Smooth muscle cell (in vitro differentiated cells): ENCODE data around the gene DMD. TPM values are rescaled to one million over a fixed set of nuclear protein-coding genes. Genes with fewer than 3 reads are reported as not detected.

Experiments used
- DNase-seq: peaks from one replicate; lab custom pipeline; 2025; ENCODE audit not compliant: unreplicated experiment; lab: John Stamatoyannopoulos, UW
- H2AFZ ChIP-seq: fragments of 200-600 bp; sonication (generic); 2 replicates; pipeline ENCODE4 v1.6.0; 2016; ENCODE audit warnings: antibody characterized with exemption, low read depth, mild to moderate bottlenecking
- H3F3A ChIP-seq: fragments of 200-600 bp; sonication (generic); 2 replicates; pipeline ENCODE4 v1.6.0; 2017; ENCODE audit warnings: antibody characterized with exemption, low read depth
- H3K27ac ChIP-seq: fragments of 200-600 bp; sonication (generic); 2 replicates; pipeline ENCODE4 v1.5.1; 2016; ENCODE audit warnings: low read depth, mild to moderate bottlenecking
- H3K27me3 ChIP-seq: fragments of 200-600 bp; sonication (generic); 2 replicates; pipeline ENCODE4 v1.6.1; 2016; ENCODE audit warnings: low read depth, mild to moderate bottlenecking
- H3K36me3 ChIP-seq: fragments of 200-600 bp; sonication (generic); 2 replicates; pipeline ENCODE4 v1.5.1; 2016; ENCODE audit warnings: low read depth
- H3K4me1 ChIP-seq: fragments of 200-600 bp; sonication (generic); 2 replicates; pipeline ENCODE4 v1.5.1; 2016; ENCODE audit warnings: low read depth
- H3K4me2 ChIP-seq: fragments of 200-600 bp; sonication (generic); 2 replicates; pipeline ENCODE4 v1.6.0; 2016; ENCODE audit warnings: mild to moderate bottlenecking
- H3K4me3 ChIP-seq: fragments of 200-600 bp; sonication (generic); 2 replicates; pipeline ENCODE4 v1.5.1; 2016; ENCODE audit warnings: mild to moderate bottlenecking
- H3K79me2 ChIP-seq: fragments of 200-600 bp; sonication (generic); 2 replicates; pipeline ENCODE4 v1.6.0; 2016; ENCODE audit warnings: low read depth, mild to moderate bottlenecking
- H3K9ac ChIP-seq: fragments of 200-600 bp; sonication (generic); 2 replicates; pipeline ENCODE4 v1.6.0; 2016; ENCODE audit warnings: low read depth
- H3K9me3 ChIP-seq: fragments of 200-600 bp; sonication (generic); replicated peaks from 2 replicates; pipeline ENCODE4 v1.5.1; 2016; ENCODE audit warnings: low read depth
- H4K20me1 ChIP-seq: fragments of 200-600 bp; sonication (generic); 2 replicates; pipeline ENCODE4 v1.6.0; 2016; ENCODE audit warnings: low read depth
- whole genome bisulfite sequencing: methylation state at CpG from one replicate; pipeline ENCODE4 v1.1.7; 2016; ENCODE audit warnings: low lambda C conversion rate; 5-methylcytosine and 5-hydroxymethylcytosine counted together
- polyA plus RNA-seq: library from polyadenylated mRNA; unstranded; fragments of >200 nt; fragmentation: Nextera tagmentation; extraction: Ambion mirVana; gene quantifications from 2 replicates; pipeline ENCODE4 v1.2.1, GENCODE V29; 2016
- total RNA-seq: library from RNA; depleted of rRNA; stranded (reverse); fragments of >200 nt; gene quantifications from 2 replicates; pipeline ENCODE4 v1.2.3, GENCODE V29; 2014
- TF ChIP-seq, protein P1 (sequence below): fragments of 200-600 bp; sonication (generic); IDR thresholded peaks from 2 replicates; pipeline ENCODE4 v1.5.1; 2017; ENCODE audit warnings: borderline replicate concordance, mild to moderate bottlenecking, antibody characterized with exemption; ENCODE audit not compliant: insufficient read depth, poor library complexity, severe bottlenecking

DMD gene
- total and polyA plus RNA-seq, 2 experiments from 2014 or later: 12.3 to 12.6 TPM

DNA sequence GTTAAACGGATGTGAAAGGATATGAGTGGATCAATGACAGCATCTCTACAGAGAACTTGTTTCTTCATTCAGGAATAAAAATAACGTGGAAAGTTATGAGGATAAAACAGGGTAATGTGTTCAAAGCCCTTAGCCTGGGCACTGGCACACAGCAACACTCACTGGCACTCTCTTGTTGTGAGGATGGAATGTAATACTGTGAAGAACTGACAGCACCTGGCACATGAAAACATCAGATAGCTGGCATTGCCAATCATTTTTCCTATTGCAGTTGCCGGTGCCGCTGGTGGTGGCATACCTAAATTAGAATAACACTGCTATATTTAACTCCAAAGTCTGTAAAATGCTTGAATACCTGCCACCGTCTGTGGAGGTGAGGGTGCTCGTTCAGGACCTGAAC lies 1061.2 kb downstream of the DMD start:
- TF ChIP-seq, protein P1, sequence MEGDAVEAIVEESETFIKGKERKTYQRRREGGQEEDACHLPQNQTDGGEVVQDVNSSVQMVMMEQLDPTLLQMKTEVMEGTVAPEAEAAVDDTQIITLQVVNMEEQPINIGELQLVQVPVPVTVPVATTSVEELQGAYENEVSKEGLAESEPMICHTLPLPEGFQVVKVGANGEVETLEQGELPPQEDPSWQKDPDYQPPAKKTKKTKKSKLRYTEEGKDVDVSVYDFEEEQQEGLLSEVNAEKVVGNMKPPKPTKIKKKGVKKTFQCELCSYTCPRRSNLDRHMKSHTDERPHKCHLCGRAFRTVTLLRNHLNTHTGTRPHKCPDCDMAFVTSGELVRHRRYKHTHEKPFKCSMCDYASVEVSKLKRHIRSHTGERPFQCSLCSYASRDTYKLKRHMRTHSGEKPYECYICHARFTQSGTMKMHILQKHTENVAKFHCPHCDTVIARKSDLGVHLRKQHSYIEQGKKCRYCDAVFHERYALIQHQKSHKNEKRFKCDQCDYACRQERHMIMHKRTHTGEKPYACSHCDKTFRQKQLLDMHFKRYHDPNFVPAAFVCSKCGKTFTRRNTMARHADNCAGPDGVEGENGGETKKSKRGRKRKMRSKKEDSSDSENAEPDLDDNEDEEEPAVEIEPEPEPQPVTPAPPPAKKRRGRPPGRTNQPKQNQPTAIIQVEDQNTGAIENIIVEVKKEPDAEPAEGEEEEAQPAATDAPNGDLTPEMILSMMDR: no peak
- Histone ChIP-seq H3K9ac (no peak overlapping the region), H3K4me1 (no peaks in the 10 kb centered on the region), H3K27me3 (no peaks in the 10 kb centered on the region), H4K20me1 (no peaks in the 10 kb centered on the region), H3K4me3 (no peak overlapping the region), H3K79me2 (no peaks in the 10 kb centered on the region), H2AFZ (no peak overlapping the region), H3K4me2 (no peak overlapping the region), H3K27ac (no peak overlapping the region), H3K9me3 (no peaks in the 10 kb centered on the region), H3K36me3 (no peaks in the 10 kb centered on the region), H3F3A (no peaks in the 10 kb centered on the region)
- DNase-seq: no peak
- 69% methylated on average over 6 of the region's 6 CpGs for WGBS

DNA sequence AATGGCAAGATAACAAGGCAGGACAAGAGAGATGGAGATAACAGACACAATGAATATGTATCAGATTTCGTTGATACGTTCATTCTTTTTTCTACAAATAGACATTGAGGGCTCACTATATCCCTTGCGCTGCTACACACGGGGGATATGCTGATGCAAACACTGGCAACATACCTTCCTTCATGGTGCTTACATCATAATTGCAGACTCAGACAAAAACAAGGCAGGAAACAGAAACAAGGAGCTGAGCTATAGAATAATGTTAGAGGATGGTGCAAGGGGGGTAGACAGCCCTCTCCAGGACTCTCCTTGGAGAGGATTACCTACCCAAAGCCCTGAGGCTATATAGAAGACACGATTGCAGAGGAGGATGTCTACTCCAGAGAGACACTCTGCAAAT lies 1069.5 kb downstream of the DMD start:
- H3K27me3 ChIP-seq: no peaks in the 10 kb centered on the region
- H3K9ac ChIP-seq: no peak overlapping the region
- H3K79me2 ChIP-seq: no peaks in the 10 kb centered on the region
- H3K36me3 ChIP-seq: no peaks in the 10 kb centered on the region
- H3K4me1 ChIP-seq: no peaks in the 10 kb centered on the region
- H3K4me3 ChIP-seq: no peak overlapping the region
- TF ChIP-seq, protein P1: no peak
- H3F3A ChIP-seq: no peaks in the 10 kb centered on the region
- no peak overlapping the region for H2AFZ ChIP-seq
- no peaks in the 10 kb centered on the region for H4K20me1 ChIP-seq
- 72% methylated on average over 5 of the region's 5 CpGs for WGBS
- H3K9me3 ChIP-seq: no peaks in the 10 kb centered on the region
- no peak overlapping the region for H3K27ac ChIP-seq
- no peak for DNase-seq
- no peak overlapping the region for H3K4me2 ChIP-seq

DNA sequence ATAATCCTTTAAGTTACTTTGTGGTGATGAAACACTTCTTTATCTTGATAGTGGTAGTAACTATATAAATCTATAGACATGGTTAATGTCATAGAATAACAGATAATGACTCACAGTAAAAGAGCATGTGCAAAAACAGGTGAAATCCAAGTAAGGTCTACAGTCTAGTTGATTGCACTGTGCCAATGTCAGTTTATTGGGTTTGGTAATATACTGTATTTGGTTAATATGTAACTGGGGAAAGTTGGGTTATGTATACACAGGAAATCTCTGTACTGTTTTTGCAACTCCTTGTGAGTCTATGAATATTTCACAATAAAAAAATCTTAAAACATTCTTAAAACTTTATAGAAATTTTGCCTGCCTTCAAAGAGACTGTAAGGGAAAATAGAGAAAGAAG lies 1071.9 kb downstream of the DMD start:
- no peaks in the 10 kb centered on the region for H3F3A ChIP-seq
- H4K20me1 ChIP-seq: no peaks in the 10 kb centered on the region
- no peaks in the 10 kb centered on the region for H3K36me3 ChIP-seq
- no peak overlapping the region for H3K27ac ChIP-seq
- no peaks in the 10 kb centered on the region for H3K79me2 ChIP-seq
- H3K27me3 ChIP-seq: no peaks in the 10 kb centered on the region
- TF ChIP-seq, protein P1: no peak
- H3K9ac ChIP-seq: no peak overlapping the region
- DNase-seq: no peak
- H2AFZ ChIP-seq: no peak overlapping the region
- no peaks in the 10 kb centered on the region for H3K9me3 ChIP-seq
- no peak overlapping the region for H3K4me3 ChIP-seq
- H3K4me2 ChIP-seq: no peak overlapping the region
- H3K4me1 ChIP-seq: no peaks in the 10 kb centered on the region

DNA sequence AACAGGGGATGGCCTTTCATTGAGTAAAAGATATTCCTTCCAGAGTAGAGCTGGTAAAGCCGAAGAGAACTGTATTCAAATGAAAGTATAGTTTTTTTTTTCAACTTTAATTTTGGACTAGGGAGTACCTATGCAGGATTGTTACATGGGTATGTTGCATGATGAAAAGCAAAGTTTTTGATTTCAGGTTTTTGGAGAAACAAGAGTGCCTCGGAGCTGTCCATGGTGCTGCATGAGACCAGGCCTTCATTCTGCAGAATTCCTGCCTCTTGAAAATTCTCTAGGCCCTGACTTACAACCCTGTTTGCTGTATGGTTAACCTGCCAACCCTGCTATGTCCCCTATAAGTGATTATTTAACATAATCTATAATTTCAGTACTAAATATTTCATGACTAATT lies 1073.8 kb downstream of the DMD start:
- no peaks in the 10 kb centered on the region for H3F3A ChIP-seq
- DNase-seq: no peak
- TF ChIP-seq, protein P1: no peak
- WGBS: 76% methylated on average over 2 of the region's 2 CpGs
- no peaks in the 10 kb centered on the region for H3K4me1 ChIP-seq
- H3K79me2 ChIP-seq: no peaks in the 10 kb centered on the region
- no peak overlapping the region for H3K27ac ChIP-seq
- H3K4me2 ChIP-seq: no peak overlapping the region
- H4K20me1 ChIP-seq: no peaks in the 10 kb centered on the region
- no peaks in the 10 kb centered on the region for H3K36me3 ChIP-seq
- H3K27me3 ChIP-seq: no peaks in the 10 kb centered on the region
- no peak overlapping the region for H3K4me3 ChIP-seq
- no peaks in the 10 kb centered on the region for H3K9me3 ChIP-seq
- H3K9ac ChIP-seq: no peak overlapping the region
- no peak overlapping the region for H2AFZ ChIP-seq
